HG03025 (cell line): ENCODE measurements around the gene HDAC9.
"Not testable (repeated sequence)": the region's sequence is repeated elsewhere in the genome, so short reads cannot be mapped to it uniquely, and the experiment has no call there.

Source experiments
- ATAC-seq: cut with Tn5 transposase; IDR thresholded peaks from one replicate; pipeline ENCODE4 v1.9.1; 2021; ENCODE audit warnings: mild to moderate bottlenecking, moderate library complexity; ENCODE audit not compliant: unreplicated experiment, low FRiP score

Gene HDAC9

GRCh38 chr7:18913106-18913505 lies 417.6 kb downstream of the HDAC9 start:
- no peak for ATAC-seq

- no peak for ATAC-seq
Measured at GRCh38 chr7:18916826-18917225, 421.3 kb downstream of the HDAC9 start.

GRCh38 chr7:18927134-18927533 lies 431.6 kb downstream of the HDAC9 start:
- ATAC-seq = no peak

GRCh38 chr7:18936265-18936664 lies 440.7 kb downstream of the HDAC9 start:
- ATAC-seq = no peak

- no peak for ATAC-seq
Measured at GRCh38 chr7:18939771-18940592, 444.4 kb downstream of the HDAC9 start.

GRCh38 chr7:18940593-18941134 lies 445.1 kb downstream of the HDAC9 start:
- no peak for ATAC-seq

- ATAC-seq = no peak
Measured at GRCh38 chr7:18941207-18941606, 445.7 kb downstream of the HDAC9 start.

- no peak for ATAC-seq
Measured at GRCh38 chr7:18948521-18948920, 453.0 kb downstream of the HDAC9 start.

- ATAC-seq = no peak
Measured at GRCh38 chr7:18952846-18953245, 457.3 kb downstream of the HDAC9 start.

- ATAC-seq = no peak
Measured at GRCh38 chr7:18958627-18959026, 463.1 kb downstream of the HDAC9 start.

GRCh38 chr7:18960725-18961124 lies 465.2 kb downstream of the HDAC9 start:
- no peak for ATAC-seq

GRCh38 chr7:18962031-18962430 lies 466.5 kb downstream of the HDAC9 start:
- no peak for ATAC-seq

- no peak for ATAC-seq
Measured at GRCh38 chr7:18965657-18966056, 470.1 kb downstream of the HDAC9 start.

- not testable (repeated sequence) for ATAC-seq
Measured at GRCh38 chr7:18967755-18968154, 472.2 kb downstream of the HDAC9 start.

GRCh38 chr7:18971839-18972238 lies 476.3 kb downstream of the HDAC9 start:
- ATAC-seq = no peak

GRCh38 chr7:18974803-18975202 lies 479.3 kb downstream of the HDAC9 start:
- no peak for ATAC-seq

- no peak for ATAC-seq
Measured at GRCh38 chr7:18975276-18975675, 479.7 kb downstream of the HDAC9 start.

- no peak for ATAC-seq
Measured at GRCh38 chr7:18975689-18976280, 480.2 kb downstream of the HDAC9 start.

GRCh38 chr7:18976715-18977471 lies 481.3 kb downstream of the HDAC9 start:
- ATAC-seq = no peak

- ATAC-seq = no peak
Measured at GRCh38 chr7:18978108-18978495, 482.6 kb downstream of the HDAC9 start.

GRCh38 chr7:18990700-18991099 lies 495.2 kb downstream of the HDAC9 start:
- ATAC-seq = not testable (repeated sequence)
